ENCODE results near the gene RPTOR. TPM values are rescaled to one million over a fixed set of nuclear protein-coding genes. Genes with fewer than 3 reads are reported as not detected.

The RPTOR gene
- total and polyA plus RNA-seq, 2 donors (not counting 1 experiment from before 2014, with no cell fraction given), result 6.7 to 22.8 TPM

DNA sequence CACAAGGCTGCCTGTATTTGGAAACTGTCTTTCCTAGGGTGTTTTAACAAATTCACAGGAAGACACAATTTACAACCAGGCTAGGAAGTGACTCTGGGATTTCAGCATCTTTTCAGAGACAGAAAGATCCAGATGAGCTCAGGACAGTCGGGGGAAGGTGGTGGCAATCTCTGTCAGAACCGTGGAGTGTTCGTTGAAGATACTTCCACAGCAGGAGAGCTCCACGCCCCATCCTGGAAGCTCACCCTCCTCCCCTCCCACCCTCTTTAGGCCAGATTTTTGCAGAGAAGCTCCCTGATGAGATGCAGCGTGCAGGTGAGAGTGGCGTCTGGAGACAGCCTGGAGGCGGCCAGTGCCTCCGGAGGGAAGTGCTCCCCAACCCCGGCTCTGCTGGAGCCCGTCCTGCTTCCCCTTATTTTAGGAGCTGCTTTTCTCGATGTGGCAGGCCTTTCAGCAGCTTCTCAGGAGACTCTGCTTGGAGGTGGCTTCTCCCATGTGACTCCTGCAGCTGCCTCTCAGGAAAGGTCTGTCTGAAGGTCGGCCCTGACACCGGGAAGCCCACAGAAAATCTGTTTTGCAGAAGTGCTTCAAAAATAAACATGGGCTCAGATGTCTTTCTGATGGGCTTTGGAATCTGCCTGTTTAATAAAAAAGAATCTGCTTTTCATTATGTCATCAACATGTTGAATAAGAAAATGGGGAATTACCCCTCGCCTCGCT lies 260.6 kb downstream of the RPTOR start:
- H3K27me3 ChIP-seq (ENCODE audit: control insufficient read depth, insufficient read depth, low read length), result no peaks in the 10 kb centered on the region

DNA sequence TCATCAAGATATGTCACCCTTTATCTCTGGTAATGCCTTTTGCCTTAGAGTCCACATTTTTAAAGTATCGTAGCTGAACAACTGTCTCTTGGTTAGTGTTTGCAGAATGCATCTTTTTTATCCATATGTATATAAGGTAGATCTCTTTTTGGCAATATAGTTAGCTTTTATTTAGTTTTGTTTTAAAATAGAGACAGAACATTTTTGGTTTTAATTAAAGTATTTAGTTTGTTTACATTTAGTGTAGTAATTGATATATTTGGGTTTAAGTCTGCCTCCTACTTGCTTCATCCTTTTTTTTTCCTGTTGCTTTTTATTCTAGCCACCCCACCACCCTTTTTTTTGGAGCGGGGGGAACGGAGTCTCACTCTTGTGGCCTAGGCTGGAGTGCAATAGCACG lies 262.4 kb downstream of the RPTOR start:
- Histone ChIP-seq H3K79me2 (ENCODE audit: control insufficient read depth, insufficient read depth, low read length) (no peaks in the 10 kb centered on the region), H3K36me3 (ENCODE audit: control insufficient read depth, insufficient read depth, low read length) (no peaks in the 10 kb centered on the region), H3K4me1 (ENCODE audit: control insufficient read depth, extremely low read depth, insufficient read depth, low read length) (no peaks in the 10 kb centered on the region), H3K4me3 (replicated peaks in 1 of 4; ENCODE audit: control extremely low read depth in 1 of 4, insufficient read depth in 1 of 4, low read depth in 3 of 4, low read length in 4 of 4) (no peak overlapping the region), H3K27ac (ENCODE audit: insufficient read depth, low read length) (no peak overlapping the region), H3K9ac (ENCODE audit: insufficient read depth, low read length) (no peak overlapping the region), H3K27me3 (ENCODE audit: control insufficient read depth, insufficient read depth, low read length) (no peaks in the 10 kb centered on the region), H2AFZ (ENCODE audit: low read length) (no peak overlapping the region), H4K20me1 (ENCODE audit: control insufficient read depth, extremely low read depth, insufficient read depth, low read length) (no peaks in the 10 kb centered on the region), H3K4me2 (ENCODE audit: extremely low read depth, insufficient read depth, low read length) (no peak overlapping the region), H3K9me3 (ENCODE audit: control insufficient read depth, insufficient read depth, low read depth, low read length) (no peaks in the 10 kb centered on the region)
- DNase-seq (ENCODE audit: low read depth in 2 of 2), result no peak
- TF ChIP-seq, protein P1, sequence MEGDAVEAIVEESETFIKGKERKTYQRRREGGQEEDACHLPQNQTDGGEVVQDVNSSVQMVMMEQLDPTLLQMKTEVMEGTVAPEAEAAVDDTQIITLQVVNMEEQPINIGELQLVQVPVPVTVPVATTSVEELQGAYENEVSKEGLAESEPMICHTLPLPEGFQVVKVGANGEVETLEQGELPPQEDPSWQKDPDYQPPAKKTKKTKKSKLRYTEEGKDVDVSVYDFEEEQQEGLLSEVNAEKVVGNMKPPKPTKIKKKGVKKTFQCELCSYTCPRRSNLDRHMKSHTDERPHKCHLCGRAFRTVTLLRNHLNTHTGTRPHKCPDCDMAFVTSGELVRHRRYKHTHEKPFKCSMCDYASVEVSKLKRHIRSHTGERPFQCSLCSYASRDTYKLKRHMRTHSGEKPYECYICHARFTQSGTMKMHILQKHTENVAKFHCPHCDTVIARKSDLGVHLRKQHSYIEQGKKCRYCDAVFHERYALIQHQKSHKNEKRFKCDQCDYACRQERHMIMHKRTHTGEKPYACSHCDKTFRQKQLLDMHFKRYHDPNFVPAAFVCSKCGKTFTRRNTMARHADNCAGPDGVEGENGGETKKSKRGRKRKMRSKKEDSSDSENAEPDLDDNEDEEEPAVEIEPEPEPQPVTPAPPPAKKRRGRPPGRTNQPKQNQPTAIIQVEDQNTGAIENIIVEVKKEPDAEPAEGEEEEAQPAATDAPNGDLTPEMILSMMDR (conservative IDR thresholded peaks at IDR 0.05 in 1 of 2, IDR thresholded peaks at IDR 0.05 in 1 of 2; ENCODE audit: low read depth in 1 of 2, low read length in 2 of 2), result no peak
- no peak for TF ChIP-seq EZH2 (IDR thresholded peaks at IDR 0.05; ENCODE audit: low read length, missing control alignments)

More for the DNA sequence above, 260.6 kb downstream of the RPTOR start:
- Histone ChIP-seq H3K79me2 (ENCODE audit: control insufficient read depth, insufficient read depth, low read length) (no peaks in the 10 kb centered on the region), H3K4me3 (replicated peaks in 1 of 4; ENCODE audit: control extremely low read depth in 1 of 4, insufficient read depth in 1 of 4, low read depth in 3 of 4, low read length in 4 of 4) (no peak overlapping the region), H3K9me3 (ENCODE audit: control insufficient read depth, insufficient read depth, low read depth, low read length) (no peaks in the 10 kb centered on the region), H2AFZ (ENCODE audit: low read length) (no peak overlapping the region), H3K36me3 (ENCODE audit: control insufficient read depth, insufficient read depth, low read length) (no peaks in the 10 kb centered on the region), H3K9ac (ENCODE audit: insufficient read depth, low read length) (no peak overlapping the region), H3K27ac (ENCODE audit: insufficient read depth, low read length) (no peak overlapping the region), H4K20me1 (ENCODE audit: control insufficient read depth, extremely low read depth, insufficient read depth, low read length) (no peaks in the 10 kb centered on the region), H3K4me1 (ENCODE audit: control insufficient read depth, extremely low read depth, insufficient read depth, low read length) (no peaks in the 10 kb centered on the region), H3K4me2 (ENCODE audit: extremely low read depth, insufficient read depth, low read length) (no peak overlapping the region)
- DNase-seq (ENCODE audit: low read depth in 2 of 2), result no peak
- TF ChIP-seq, protein P1 (conservative IDR thresholded peaks at IDR 0.05 in 1 of 2, IDR thresholded peaks at IDR 0.05 in 1 of 2; ENCODE audit: low read depth in 1 of 2, low read length in 2 of 2), result no peak
- no peak for TF ChIP-seq EZH2 (IDR thresholded peaks at IDR 0.05; ENCODE audit: low read length, missing control alignments)

DNA sequence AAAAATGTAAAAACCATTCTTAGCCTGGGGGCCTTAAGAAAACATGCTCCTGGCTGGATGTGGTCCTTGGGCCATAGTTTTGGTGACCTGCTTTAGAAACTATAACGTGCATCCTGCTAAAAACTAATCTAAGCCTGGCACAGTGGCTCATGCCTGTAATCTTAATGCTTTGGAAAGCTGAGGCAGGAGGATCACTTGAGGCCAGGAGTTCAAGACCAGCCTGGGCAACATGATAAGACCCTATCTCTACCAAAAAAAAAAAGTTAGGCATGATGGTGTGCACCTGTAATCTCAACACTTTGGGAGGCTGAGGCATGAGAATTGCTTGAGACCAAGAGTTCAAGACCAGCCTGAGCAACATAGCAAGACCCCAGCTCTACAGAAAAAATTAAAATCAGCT lies 263.2 kb downstream of the RPTOR start:
- DNase-seq (ENCODE audit: low read depth in 2 of 2), result no peak
- no peak overlapping the region for H3K4me3 ChIP-seq (replicated peaks in 1 of 4; ENCODE audit: control extremely low read depth in 1 of 4, insufficient read depth in 1 of 4, low read depth in 3 of 4, low read length in 4 of 4)
- H3K9me3 ChIP-seq (ENCODE audit: control insufficient read depth, insufficient read depth, low read depth, low read length), result no peaks in the 10 kb centered on the region
- no peaks in the 10 kb centered on the region for H3K79me2 ChIP-seq (ENCODE audit: control insufficient read depth, insufficient read depth, low read length)
- H3K27me3 ChIP-seq (ENCODE audit: control insufficient read depth, insufficient read depth, low read length), result no peaks in the 10 kb centered on the region
- no peak overlapping the region for H3K27ac ChIP-seq (ENCODE audit: insufficient read depth, low read length)
- H3K36me3 ChIP-seq (ENCODE audit: control insufficient read depth, insufficient read depth, low read length), result no peaks in the 10 kb centered on the region
- H3K9ac ChIP-seq (ENCODE audit: insufficient read depth, low read length), result no peak overlapping the region
- H2AFZ ChIP-seq (ENCODE audit: low read length), result no peak overlapping the region
- H3K4me2 ChIP-seq (ENCODE audit: extremely low read depth, insufficient read depth, low read length), result no peak overlapping the region
- no peaks in the 10 kb centered on the region for H3K4me1 ChIP-seq (ENCODE audit: control insufficient read depth, extremely low read depth, insufficient read depth, low read length)
- no peaks in the 10 kb centered on the region for H4K20me1 ChIP-seq (ENCODE audit: control insufficient read depth, extremely low read depth, insufficient read depth, low read length)
- TF ChIP-seq, protein P1 (conservative IDR thresholded peaks at IDR 0.05 in 1 of 2, IDR thresholded peaks at IDR 0.05 in 1 of 2; ENCODE audit: low read depth in 1 of 2, low read length in 2 of 2), result no peak
- no peak for TF ChIP-seq EZH2 (IDR thresholded peaks at IDR 0.05; ENCODE audit: low read length, missing control alignments)
